Endothelial cell of umbilical vein (primary cell): ENCODE results near the gene PODXL2.

Experiments used
- CTCF ChIP-seq, 2 donors: IDR thresholded peaks; 1 replicate in 1 of 2; 2 replicates in 1 of 2; pipeline ENCODE4 v1.5.1; 2011; ENCODE audit warnings: low read length in 2 of 2, mild to moderate bottlenecking in 2 of 2, moderate library complexity in 2 of 2, control low read depth in 1 of 2, inconsistent platforms in 1 of 2, low read depth in 1 of 2; ENCODE audit not compliant: insufficient read depth in 1 of 2; ENCODE audit errors: extremely low read depth in 1 of 2
- EZH2 ChIP-seq: IDR thresholded peaks from 2 replicates; pipeline ENCODE4 v1.6.1; 2012; ENCODE audit warnings: borderline replicate concordance, low read depth, mild to moderate bottlenecking, moderate library complexity, low read length, inconsistent platforms; ENCODE audit not compliant: severe bottlenecking
- POLR2A ChIP-seq: IDR thresholded peaks from 2 replicates; pipeline ENCODE4 v1.6.1; 2012; ENCODE audit warnings: low read depth, mild to moderate bottlenecking, control low read depth, low read length

- TF ChIP-seq POLR2A (no peak), EZH2 (no peak), CTCF (IDR thresholded peaks at IDR 0.05; ENCODE audit: extremely low read depth in 1 of 2, insufficient read depth in 1 of 2, low read depth in 1 of 2, low read length in 2 of 2) (no peak)
Measured at GRCh38 chr3:127593178-127593577, 35.8 kb upstream of the PODXL2 start.
